ENCODE measurements around the gene ABCC12. TPM values are rescaled to one million over a fixed set of nuclear protein-coding genes. Genes with fewer than 3 reads are reported as not detected.

Gene ABCC12
- total RNA-seq: not detected
- polyA plus RNA-seq (ENCODE audit: insufficient read depth, low read depth, low replicate concordance): not detected
- long read RNA-seq, donor 1: 0 reads
- long read RNA-seq, donor 2: 0 reads
- long read RNA-seq, donor 3: 0 reads
- long read RNA-seq, donor 4: 0 reads
- long read RNA-seq, donor 5: 0 reads
- long read RNA-seq, donor 6: 0 reads
- long read RNA-seq, donor 7: 0 reads
- long read RNA-seq, donor 8: 0 reads
- long read RNA-seq, donor 9: 0 reads
- long read RNA-seq, donor 10: 0 reads

GRCh38 chr16:48155926-48156789 lies at the start of gene ABCC12:
Gene ABCC12, minus strand, starts transcription at chr16:48155993. Its CDS starts 9,569 bp downstream, at chr16:48146424.
- Histone ChIP-seq H3K27me3 (ENCODE audit: control insufficient read depth, insufficient read depth, low read length) (peaks cover 2% of the 10 kb centered on the region), H3K9me3 (ENCODE audit: control insufficient read depth in 2 of 3, insufficient read depth in 1 of 3, low read length in 3 of 3) (no peaks in the 10 kb centered on the region), H3K9ac (ENCODE audit: low read length in 3 of 3) (no peak within 1 kb of the TSS), H3K36me3 (ENCODE audit: control insufficient read depth in 2 of 3, insufficient read depth in 3 of 3, low read length in 3 of 3) (no peaks in the 10 kb centered on the region), H3K4me1 (ENCODE audit: control insufficient read depth in 2 of 3, insufficient read depth in 2 of 3, low read depth in 1 of 3, low read length in 3 of 3) (no peaks in the 10 kb centered on the region), H3K4me3 (ENCODE audit: low read length in 3 of 3) (no peak within 1 kb of the TSS), H3K27ac (ENCODE audit: low read depth in 2 of 2, low read length in 2 of 2) (no peak within 1 kb of the TSS)
- intact Hi-C loops (cut with DNase I): loop anchor here (10.0 kb wide), 1 partner anchor 1121 kb away; no protein-coding TSS in a partner anchor
- DNase-seq (no peak), FAIRE-seq (no peak)
- no peak for TF ChIP-seq CTCF (IDR thresholded peaks at IDR 0.05; ENCODE audit: borderline replicate concordance, extremely low read depth, insufficient read depth)

- H3K4me3 ChIP-seq (ENCODE audit: low read length in 3 of 3): no peak overlapping the region
- H3K27ac ChIP-seq (ENCODE audit: low read depth in 2 of 2, low read length in 2 of 2): no peak overlapping the region
- H3K27me3 ChIP-seq (ENCODE audit: control insufficient read depth, insufficient read depth, low read length): no peaks in the 10 kb centered on the region
- H3K9me3 ChIP-seq (ENCODE audit: control insufficient read depth in 2 of 3, insufficient read depth in 1 of 3, low read length in 3 of 3): no peaks in the 10 kb centered on the region
- H3K36me3 ChIP-seq (ENCODE audit: control insufficient read depth in 2 of 3, insufficient read depth in 3 of 3, low read length in 3 of 3): no peaks in the 10 kb centered on the region
- no peaks in the 10 kb centered on the region for H3K4me1 ChIP-seq (ENCODE audit: control insufficient read depth in 2 of 3, insufficient read depth in 2 of 3, low read depth in 1 of 3, low read length in 3 of 3)
- no peak for DNase-seq
- no peak for TF ChIP-seq CTCF (IDR thresholded peaks at IDR 0.05; ENCODE audit: borderline replicate concordance, extremely low read depth, insufficient read depth)
- H3K9ac ChIP-seq (ENCODE audit: low read length in 3 of 3): no peak overlapping the region
- no peak for FAIRE-seq
- intact Hi-C loops (cut with DNase I): no loop called here
Measured at GRCh38 chr16:48204825-48205151, 49.0 kb upstream of the ABCC12 start.

- intact Hi-C loops (cut with DNase I): no loop called here
- no peaks in the 10 kb centered on the region for H3K36me3 ChIP-seq (ENCODE audit: control insufficient read depth in 2 of 3, insufficient read depth in 3 of 3, low read length in 3 of 3)
- no peak overlapping the region for H3K4me3 ChIP-seq (ENCODE audit: low read length in 3 of 3)
- DNase-seq (peak in 1 of 5 donors; percentile 11), FAIRE-seq (no peak)
- H3K9me3 ChIP-seq (ENCODE audit: control insufficient read depth in 2 of 3, insufficient read depth in 1 of 3, low read length in 3 of 3): no peaks in the 10 kb centered on the region
- H3K27ac ChIP-seq (ENCODE audit: low read depth in 2 of 2, low read length in 2 of 2): no peak overlapping the region
- H3K27me3 ChIP-seq (ENCODE audit: control insufficient read depth, insufficient read depth, low read length): no peaks in the 10 kb centered on the region
- no peak overlapping the region for H3K9ac ChIP-seq (ENCODE audit: low read length in 3 of 3)
- no peaks in the 10 kb centered on the region for H3K4me1 ChIP-seq (ENCODE audit: control insufficient read depth in 2 of 3, insufficient read depth in 2 of 3, low read depth in 1 of 3, low read length in 3 of 3)
- TF ChIP-seq CTCF (IDR thresholded peaks at IDR 0.05; ENCODE audit: borderline replicate concordance, extremely low read depth, insufficient read depth): no peak
Measured at GRCh38 chr16:48203974-48204824, 48.4 kb upstream of the ABCC12 start.
